Glutamatergic neuron (in vitro differentiated cells): Measurements from ENCODE around the gene PRDM10. TPM values are rescaled to one million over a fixed set of nuclear protein-coding genes. Genes with fewer than 3 reads are reported as not detected.

Experiments
- DNase-seq: peaks from one replicate; pipeline ENCODE4 v3.0.0; 2022
- H3K27ac Mint-ChIP-seq: one replicate; pipeline ENCODE4 v1.8.0; 2020; ENCODE audit warnings: mild to moderate bottlenecking, mixed read lengths, inconsistent platforms; ENCODE audit not compliant: unreplicated experiment
- H3K27me3 Mint-ChIP-seq: one replicate; pipeline ENCODE4 v1.8.0; 2020; ENCODE audit warnings: mild to moderate bottlenecking, moderate library complexity, mixed read lengths, inconsistent platforms; ENCODE audit not compliant: unreplicated experiment
- H3K36me3 Mint-ChIP-seq: one replicate; pipeline ENCODE4 v1.8.0; 2020; ENCODE audit warnings: mild to moderate bottlenecking, mixed read lengths, inconsistent platforms; ENCODE audit not compliant: unreplicated experiment
- H3K4me1 Mint-ChIP-seq: one replicate; pipeline ENCODE4 v1.8.0; 2020; ENCODE audit warnings: mild to moderate bottlenecking, low read depth, mixed read lengths, inconsistent platforms; ENCODE audit not compliant: unreplicated experiment
- H3K4me3 Mint-ChIP-seq: one replicate; pipeline ENCODE4 v1.8.0; 2020; ENCODE audit warnings: mild to moderate bottlenecking, mixed read lengths, inconsistent platforms; ENCODE audit not compliant: unreplicated experiment
- H3K9me3 Mint-ChIP-seq: one replicate; pipeline ENCODE4 v1.8.0; 2020; ENCODE audit warnings: mild to moderate bottlenecking, moderate library complexity, mixed read lengths, inconsistent platforms; ENCODE audit not compliant: unreplicated experiment
- CTCF ChIP-seq: fragments of 200-600 bp; sonication (generic); IDR thresholded peaks from one replicate; pipeline ENCODE4 v1.5.0; 2021; ENCODE audit not compliant: partially characterized antibody, unreplicated experiment
- total RNA-seq: library from RNA; stranded (reverse); fragmentation: NEBNext Ultra II Directional; extraction: Animal tissue kit (Norgen Biotek cat#: 25700); gene quantifications from one replicate; pipeline ENCODE4 v1.2.1, GENCODE V29; 2021; ENCODE audit not compliant: unreplicated experiment

The PRDM10 gene
- total RNA-seq, 1 donor from 2014 or later: 19.8 TPM

GRCh38 chr11:129978447-129978846 lies 24.2 kb downstream of the PRDM10 start:
- no peak overlapping the region for H3K27ac Mint-ChIP-seq
- no peak overlapping the region for H3K4me3 Mint-ChIP-seq
- no peak for TF ChIP-seq CTCF
- DNase-seq: no peak
- H3K36me3 Mint-ChIP-seq: no peaks in the 10 kb centered on the region
- H3K4me1 Mint-ChIP-seq: no peaks in the 10 kb centered on the region
- peaks cover 2% of the 10 kb centered on the region for H3K27me3 Mint-ChIP-seq
- no peaks in the 10 kb centered on the region for H3K9me3 Mint-ChIP-seq

DNA sequence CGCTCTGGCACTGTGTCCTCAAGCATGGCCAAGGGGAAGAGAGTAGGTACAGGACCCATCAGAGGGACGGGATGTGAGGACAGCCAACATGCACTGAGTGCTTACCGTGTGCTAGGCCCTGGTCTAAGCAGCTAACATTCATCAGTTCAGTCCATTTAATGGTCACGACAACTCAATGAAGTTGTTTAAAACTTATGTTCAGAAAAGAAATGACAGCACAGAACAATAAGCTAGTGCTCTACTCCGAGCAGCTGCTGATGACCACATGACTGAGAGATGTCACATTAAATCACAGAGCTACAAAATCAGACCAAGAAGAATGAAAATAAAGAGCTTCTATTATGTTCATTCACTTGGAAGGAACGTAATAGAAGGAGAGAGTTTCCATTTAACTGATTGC lies 26.3 kb downstream of the PRDM10 start:
- peaks cover 2% of the 10 kb centered on the region for H3K27me3 Mint-ChIP-seq
- no peaks in the 10 kb centered on the region for H3K9me3 Mint-ChIP-seq
- DNase-seq: no peak
- peaks cover 2% of the 10 kb centered on the region for H3K4me1 Mint-ChIP-seq
- no peaks in the 10 kb centered on the region for H3K36me3 Mint-ChIP-seq
- no peak overlapping the region for H3K4me3 Mint-ChIP-seq
- no peak for TF ChIP-seq CTCF
- no peak overlapping the region for H3K27ac Mint-ChIP-seq

GRCh38 chr11:129975543-129975942 lies 27.1 kb downstream of the PRDM10 start:
- no peak for DNase-seq
- Mint-ChIP-seq H3K27me3 (peaks cover 2% of the 10 kb centered on the region), H3K4me1 (peaks cover 2% of the 10 kb centered on the region), H3K9me3 (no peaks in the 10 kb centered on the region), H3K4me3 (no peak overlapping the region), H3K27ac (no peak overlapping the region), H3K36me3 (peaks cover 6% of the 10 kb centered on the region)
- no peak for TF ChIP-seq CTCF

DNA sequence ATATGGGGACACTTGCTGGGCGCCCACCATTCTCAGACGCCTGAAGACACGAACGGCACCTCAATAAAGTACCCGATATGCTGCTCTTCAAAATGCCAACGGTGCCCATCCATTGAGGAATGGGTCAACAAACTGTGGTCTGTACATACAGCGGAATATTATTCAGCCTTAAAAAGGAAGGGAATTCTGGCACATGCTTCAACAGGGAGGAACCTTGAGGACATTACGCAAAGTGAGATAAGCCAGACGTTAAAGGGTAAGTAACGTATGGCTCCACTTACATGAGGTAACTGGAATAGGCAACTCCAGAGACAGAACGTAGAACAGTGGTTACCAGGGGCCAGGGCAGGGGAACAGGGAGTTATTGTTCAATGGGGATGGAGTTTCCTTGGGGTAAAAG lies 28.0 kb downstream of the PRDM10 start:
- H3K4me1 Mint-ChIP-seq: peaks cover 2% of the 10 kb centered on the region
- H3K4me3 Mint-ChIP-seq: no peak overlapping the region
- no peak for DNase-seq
- no peak overlapping the region for H3K27ac Mint-ChIP-seq
- H3K9me3 Mint-ChIP-seq: no peaks in the 10 kb centered on the region
- H3K27me3 Mint-ChIP-seq: peaks cover 2% of the 10 kb centered on the region
- TF ChIP-seq CTCF: no peak
- peaks cover 6% of the 10 kb centered on the region for H3K36me3 Mint-ChIP-seq

DNA sequence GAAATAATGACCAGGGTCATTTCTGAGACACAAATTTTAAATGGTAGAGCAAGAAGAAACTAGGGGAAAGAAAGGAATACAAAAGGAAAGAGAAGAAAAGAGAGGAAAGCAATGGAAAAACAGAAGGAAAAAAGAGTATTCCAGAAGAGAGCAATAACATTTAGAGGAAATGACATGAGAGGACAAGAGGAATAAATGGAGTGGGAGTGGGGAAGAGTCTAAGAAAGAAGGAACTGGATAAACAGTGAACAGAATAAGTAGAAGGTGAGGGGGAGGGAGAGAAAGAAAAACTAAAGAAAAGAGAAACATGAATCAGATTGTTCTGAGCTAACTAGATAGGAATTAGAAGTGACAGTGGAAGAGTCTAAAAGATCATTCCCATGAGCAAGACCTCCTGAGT lies 28.4 kb downstream of the PRDM10 start:
- TF ChIP-seq CTCF: no peak
- Mint-ChIP-seq H3K9me3 (no peaks in the 10 kb centered on the region), H3K4me3 (no peak overlapping the region), H3K4me1 (peaks cover 2% of the 10 kb centered on the region), H3K27me3 (peaks cover 2% of the 10 kb centered on the region), H3K36me3 (peaks cover 6% of the 10 kb centered on the region), H3K27ac (no peak overlapping the region)
- DNase-seq: no peak
